Fibroblast of lung (primary cell): Measurements from ENCODE around the gene AAR2. TPM values are rescaled to one million over a fixed set of nuclear protein-coding genes. Genes with fewer than 3 reads are reported as not detected.
A peak's percentile ranks its signal among the peaks of the same experiment; 100 is the strongest.

Experiments
- DNase-seq, 2 donors: peaks; one replicate each; pipeline versions ENCODE4 v3.0.0 to v3.0.0-alpha.2; 2010; ENCODE audit warnings: low read depth in 2 of 2
- H2AFZ ChIP-seq: 2 replicates; pipeline ENCODE4 v1.5.1; 2012; ENCODE audit warnings: low read length, control low read depth, inconsistent platforms
- H3K27ac ChIP-seq: 2 replicates; pipeline ENCODE4 v1.5.1; 2011; ENCODE audit warnings: low read length, control low read depth; ENCODE audit not compliant: insufficient read depth
- H3K27me3 ChIP-seq: 2 replicates; pipeline ENCODE4 v1.5.1; 2011; ENCODE audit warnings: mild to moderate bottlenecking, low read length; ENCODE audit not compliant: control insufficient read depth, insufficient read depth
- H3K36me3 ChIP-seq: 2 replicates; pipeline ENCODE4 v1.5.1; 2011; ENCODE audit warnings: low read length; ENCODE audit not compliant: control insufficient read depth, insufficient read depth
- H3K4me1 ChIP-seq: 2 replicates; pipeline ENCODE4 v1.5.1; 2011; ENCODE audit warnings: low read length; ENCODE audit not compliant: control insufficient read depth, insufficient read depth; ENCODE audit errors: extremely low read depth
- H3K4me2 ChIP-seq: 2 replicates; pipeline ENCODE4 v1.5.1; 2011; ENCODE audit warnings: low read length, control low read depth; ENCODE audit not compliant: insufficient read depth; ENCODE audit errors: extremely low read depth
- H3K4me3 ChIP-seq, 4 experiments: fragments of 200-600 bp in 1 of 4; sonication (generic) in 1 of 4; replicated peaks in 1 of 4; 2 replicates each; pipeline ENCODE4 v1.5.1; 2011 to 2016; ENCODE audit warnings: low read length in 4 of 4, low read depth in 3 of 4, mild to moderate bottlenecking in 3 of 4, control low read depth in 2 of 4, inconsistent platforms in 1 of 4, mixed read lengths in 1 of 4; ENCODE audit not compliant: insufficient read depth in 1 of 4; ENCODE audit errors: control extremely low read depth in 1 of 4
- H3K79me2 ChIP-seq: 2 replicates; pipeline ENCODE4 v1.5.1; 2012; ENCODE audit warnings: mild to moderate bottlenecking, low read length, inconsistent platforms; ENCODE audit not compliant: control insufficient read depth, insufficient read depth
- H3K9ac ChIP-seq: 2 replicates; pipeline ENCODE4 v1.5.1; 2011; ENCODE audit warnings: mild to moderate bottlenecking, low read length, control low read depth; ENCODE audit not compliant: insufficient read depth
- H3K9me3 ChIP-seq: 2 replicates; pipeline ENCODE4 v1.5.1; 2012; ENCODE audit warnings: low read depth, low read length; ENCODE audit not compliant: control insufficient read depth, insufficient read depth
- H4K20me1 ChIP-seq: 2 replicates; pipeline ENCODE4 v1.5.1; 2011; ENCODE audit warnings: low read length; ENCODE audit not compliant: control insufficient read depth, insufficient read depth; ENCODE audit errors: extremely low read depth
- CTCF ChIP-seq, 2 donors: IDR thresholded peaks in 1 of 2; conservative IDR thresholded peaks in 1 of 2; 1 replicate in 1 of 2; 2 replicates in 1 of 2; pipeline ENCODE4 v1.5.1; 2011 to 2012; ENCODE audit warnings: low read length in 2 of 2, control low read depth in 1 of 2, inconsistent platforms in 1 of 2, low read depth in 1 of 2, mild to moderate bottlenecking in 1 of 2
- EZH2 ChIP-seq: IDR thresholded peaks from 2 replicates; pipeline ENCODE4 v1.5.1; 2012; ENCODE audit warnings: low read length, control low read depth, mild to moderate bottlenecking; ENCODE audit errors: missing control alignments
- polyA plus RNA-seq, 2 donors: library from polyadenylated mRNA; depleted of rRNA in 1 of 2; stranded (reverse) in 1 of 2; unstranded in 1 of 2; fragments of >200 nt; gene quantifications; 2 replicates each; pipeline ENCODE4 v1.2.1, GENCODE V29; 2011 to 2012; ENCODE audit warnings: missing spikeins in 1 of 2
- total RNA-seq: library from RNA; depleted of rRNA; stranded (reverse); fragments of >200 nt; gene quantifications from 2 replicates; pipeline ENCODE4 v1.2.1, GENCODE V29; 2014

The AAR2 gene
- total and polyA plus RNA-seq, 2 donors (not counting 1 experiment from before 2014, with no cell fraction given): 24.6 to 25.3 TPM

- Histone ChIP-seq H3K9me3 (no peaks in the 10 kb centered on the region), H3K27me3 (no peaks in the 10 kb centered on the region), H3K4me1 (no peaks in the 10 kb centered on the region), H3K36me3 (no peaks in the 10 kb centered on the region), H2AFZ (no peak overlapping the region), H3K4me2 (no peak overlapping the region), H4K20me1 (no peaks in the 10 kb centered on the region), H3K9ac (no peak overlapping the region), H3K4me3 (no peak overlapping the region), H3K27ac (no peak overlapping the region), H3K79me2 (no peaks in the 10 kb centered on the region)
- TF ChIP-seq CTCF (conservative IDR thresholded peaks at IDR 0.05 in 1 of 2, IDR thresholded peaks at IDR 0.05 in 1 of 2; ENCODE audit: low read depth in 1 of 2, low read length in 2 of 2) (no peak), EZH2 (no peak)
- DNase-seq: no peak
Measured at GRCh38 chr20:36216314-36217025, 19.8 kb upstream of the AAR2 start.

GRCh38 chr20:36217226-36217625 is 19.1 kb upstream of the AAR2 start:
- no peaks in the 10 kb centered on the region for H3K36me3 ChIP-seq
- H3K4me2 ChIP-seq: no peak overlapping the region
- H3K4me3 ChIP-seq: no peak overlapping the region
- no peaks in the 10 kb centered on the region for H3K4me1 ChIP-seq
- H3K9me3 ChIP-seq: no peaks in the 10 kb centered on the region
- H3K27ac ChIP-seq: no peak overlapping the region
- DNase-seq: no peak
- H3K27me3 ChIP-seq: no peaks in the 10 kb centered on the region
- no peaks in the 10 kb centered on the region for H4K20me1 ChIP-seq
- H3K79me2 ChIP-seq: no peaks in the 10 kb centered on the region
- TF ChIP-seq EZH2 (no peak), CTCF (conservative IDR thresholded peaks at IDR 0.05 in 1 of 2, IDR thresholded peaks at IDR 0.05 in 1 of 2; ENCODE audit: low read depth in 1 of 2, low read length in 2 of 2) (no peak)
- peak overlapping the region; percentile 0 for H3K9ac ChIP-seq
- no peak overlapping the region for H2AFZ ChIP-seq

GRCh38 chr20:36218380-36219064 is 17.8 kb upstream of the AAR2 start:
- no peak for TF ChIP-seq CTCF (conservative IDR thresholded peaks at IDR 0.05 in 1 of 2, IDR thresholded peaks at IDR 0.05 in 1 of 2; ENCODE audit: low read depth in 1 of 2, low read length in 2 of 2)
- no peak for TF ChIP-seq EZH2
- Histone ChIP-seq H3K27me3 (no peaks in the 10 kb centered on the region), H2AFZ (no peak overlapping the region), H3K4me3 (no peak overlapping the region), H3K4me1 (no peaks in the 10 kb centered on the region), H4K20me1 (no peaks in the 10 kb centered on the region), H3K9me3 (no peaks in the 10 kb centered on the region), H3K4me2 (no peak overlapping the region), H3K27ac (no peak overlapping the region), H3K79me2 (no peaks in the 10 kb centered on the region), H3K36me3 (no peaks in the 10 kb centered on the region), H3K9ac (no peak overlapping the region)
- DNase-seq: no peak
